ENCODE measurements around the gene NAGPA. TPM values are rescaled to one million over a fixed set of nuclear protein-coding genes. Genes with fewer than 3 reads are reported as not detected.

Gene NAGPA
- total and polyA plus RNA-seq, 7 donors, result 4.4 to 12.3 (median 6.9) TPM

DNA sequence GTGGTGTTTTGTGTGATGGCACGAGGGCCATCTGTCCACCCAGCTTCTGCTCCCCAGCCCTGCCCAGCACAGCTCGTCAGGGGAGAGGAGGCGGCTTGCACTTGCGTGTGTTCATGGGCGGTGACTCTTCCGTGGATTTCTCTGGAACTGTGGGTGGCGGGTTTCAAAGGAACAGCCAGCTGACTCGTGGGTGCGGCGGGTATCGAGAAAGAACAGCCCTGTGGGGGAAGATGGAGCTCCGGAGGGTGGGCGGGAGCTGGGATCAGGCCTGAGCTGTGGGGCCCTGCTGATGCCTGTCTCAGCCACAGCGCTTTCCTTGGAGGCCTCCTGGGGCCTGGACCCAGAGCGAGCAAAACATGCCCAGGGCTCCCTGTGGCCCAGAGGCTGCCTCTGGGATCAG is 13.2 kb downstream of the NAGPA start:
- 50 to 54% (median 54%) methylated on average over 14 to 15 of the region's 15 CpGs for WGBS, 3 donors
- intact Hi-C loops (cut with DNase I), result loop anchor here in 1 of 2 donors (10.0 kb wide), 1 partner anchor 256 kb away; the partner anchor contains the start of gene ZNF500

DNA sequence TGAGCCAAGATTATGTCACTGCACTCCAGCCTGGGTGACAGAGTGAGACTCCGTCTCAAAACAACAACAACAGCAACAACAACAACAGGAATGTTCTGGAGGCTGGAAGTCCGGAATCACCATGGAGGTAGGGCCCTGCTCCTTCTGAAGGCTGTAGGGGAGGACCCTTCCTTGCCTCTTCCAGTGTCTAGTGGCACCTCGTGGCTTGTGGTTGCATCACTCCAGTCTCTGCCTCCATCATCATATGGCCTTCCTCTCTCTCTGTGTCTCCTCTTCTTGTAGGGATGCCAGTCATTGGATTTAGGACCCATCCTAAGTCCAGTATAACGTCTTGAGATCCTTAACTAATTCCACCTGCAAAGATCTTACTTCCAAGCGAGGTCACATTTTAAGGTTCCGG is 14.0 kb downstream of the NAGPA start:
- ATAC-seq, result no peak
- peaks cover 0 to 3% (median 0%) of the 10 kb centered on the region in 3 donors for H3K27me3 ChIP-seq (ENCODE audit: insufficient read depth in 3 of 3, low read length in 2 of 3)
- H3K9me3 ChIP-seq, result no peaks in the 10 kb centered on the region
- no peaks in the 10 kb centered on the region for H3K36me3 ChIP-seq (ENCODE audit: insufficient read depth in 1 of 2, low read depth in 1 of 2)
- WGBS, 3 donors, result 72 to 85% (median 79%) methylated on average over 6 of the region's 6 CpGs
- peaks cover 5% of the 10 kb centered on the region for H3K4me1 ChIP-seq
- intact Hi-C loops (cut with DNase I), result loop anchor here in 1 of 2 donors (10.0 kb wide), 1 partner anchor 255 kb away; the partner anchor contains the start of gene ZNF500
- no peak overlapping the region for H3K4me3 ChIP-seq
- TF ChIP-seq, protein P1, sequence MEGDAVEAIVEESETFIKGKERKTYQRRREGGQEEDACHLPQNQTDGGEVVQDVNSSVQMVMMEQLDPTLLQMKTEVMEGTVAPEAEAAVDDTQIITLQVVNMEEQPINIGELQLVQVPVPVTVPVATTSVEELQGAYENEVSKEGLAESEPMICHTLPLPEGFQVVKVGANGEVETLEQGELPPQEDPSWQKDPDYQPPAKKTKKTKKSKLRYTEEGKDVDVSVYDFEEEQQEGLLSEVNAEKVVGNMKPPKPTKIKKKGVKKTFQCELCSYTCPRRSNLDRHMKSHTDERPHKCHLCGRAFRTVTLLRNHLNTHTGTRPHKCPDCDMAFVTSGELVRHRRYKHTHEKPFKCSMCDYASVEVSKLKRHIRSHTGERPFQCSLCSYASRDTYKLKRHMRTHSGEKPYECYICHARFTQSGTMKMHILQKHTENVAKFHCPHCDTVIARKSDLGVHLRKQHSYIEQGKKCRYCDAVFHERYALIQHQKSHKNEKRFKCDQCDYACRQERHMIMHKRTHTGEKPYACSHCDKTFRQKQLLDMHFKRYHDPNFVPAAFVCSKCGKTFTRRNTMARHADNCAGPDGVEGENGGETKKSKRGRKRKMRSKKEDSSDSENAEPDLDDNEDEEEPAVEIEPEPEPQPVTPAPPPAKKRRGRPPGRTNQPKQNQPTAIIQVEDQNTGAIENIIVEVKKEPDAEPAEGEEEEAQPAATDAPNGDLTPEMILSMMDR (IDR thresholded peaks at IDR 0.05), result no peak
- no peak overlapping the region for H3K27ac ChIP-seq
- DNase-seq, result no peak

More for the DNA sequence above, 13.2 kb downstream of the NAGPA start:
- peaks cover 10% of the 10 kb centered on the region for H3K4me1 ChIP-seq
- no peak for ATAC-seq
- no peak for DNase-seq
- no peak overlapping the region for H3K4me3 ChIP-seq
- TF ChIP-seq, protein P1 (IDR thresholded peaks at IDR 0.05), result no peak
- no peaks in the 10 kb centered on the region for H3K36me3 ChIP-seq (ENCODE audit: insufficient read depth in 1 of 2, low read depth in 1 of 2)
- H3K27me3 ChIP-seq (ENCODE audit: insufficient read depth in 3 of 3, low read length in 2 of 3), result peaks cover 0 to 3% (median 0%) of the 10 kb centered on the region in 3 donors
- no peak overlapping the region for H3K27ac ChIP-seq
- no peaks in the 10 kb centered on the region for H3K9me3 ChIP-seq

DNA sequence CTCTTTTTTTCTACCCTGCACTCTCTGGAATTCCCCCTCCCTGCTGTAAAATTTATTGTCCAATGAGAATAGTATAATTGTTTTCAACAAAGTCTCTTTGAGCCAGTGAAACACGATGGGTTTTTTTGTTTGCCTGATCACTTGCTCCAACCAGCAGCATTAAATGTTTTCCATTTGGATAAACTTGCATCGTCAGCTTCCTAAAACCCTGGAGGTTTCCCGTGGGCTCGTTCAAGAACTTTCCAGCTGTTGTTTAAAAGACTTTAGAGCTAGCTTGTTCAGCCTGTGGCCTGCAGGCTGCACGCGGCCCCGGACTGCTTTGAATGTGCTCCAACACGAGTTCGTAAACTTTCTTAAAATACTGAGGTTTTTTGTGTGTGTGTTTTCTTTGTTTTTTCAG is 14.9 kb downstream of the NAGPA start:
- Histone ChIP-seq H3K27me3 (ENCODE audit: insufficient read depth in 3 of 3, low read length in 2 of 3) (peaks cover 0 to 3% (median 0%) of the 10 kb centered on the region in 3 donors), H3K36me3 (ENCODE audit: insufficient read depth in 1 of 2, low read depth in 1 of 2) (no peaks in the 10 kb centered on the region), H3K9me3 (no peaks in the 10 kb centered on the region), H3K4me1 (no peaks in the 10 kb centered on the region), H3K4me3 (no peak overlapping the region), H3K27ac (no peak overlapping the region)
- DNase-seq (no peak), ATAC-seq (no peak)
- WGBS, 3 donors, result 27 to 39% (median 29%) methylated on average over 9 of the region's 9 CpGs
- intact Hi-C loops (cut with DNase I), result no loop called here
- TF ChIP-seq, protein P1 (IDR thresholded peaks at IDR 0.05), result no peak

DNA sequence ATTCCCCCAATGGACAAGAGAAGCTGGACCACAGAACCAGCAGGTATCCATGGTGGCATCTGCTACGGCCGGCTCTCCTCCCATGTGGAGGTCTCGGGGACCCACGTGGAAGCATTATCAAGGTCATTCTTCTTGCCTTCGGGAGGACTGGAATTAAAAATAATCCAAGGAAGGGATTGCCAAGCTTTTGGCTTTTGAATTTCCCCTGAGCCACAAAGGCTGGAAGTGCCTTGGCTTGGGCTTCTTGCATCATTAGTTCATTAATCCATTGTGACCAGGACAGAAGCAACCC is 16.1 kb downstream of the NAGPA start:
- WGBS, 3 donors, result 73 to 84% (median 75%) methylated on average over 5 of the region's 5 CpGs
- intact Hi-C loops (cut with DNase I), result no loop called here
- Histone ChIP-seq H3K9me3 (no peaks in the 10 kb centered on the region), H3K27me3 (ENCODE audit: insufficient read depth in 3 of 3, low read length in 2 of 3) (peaks cover 0 to 3% (median 0%) of the 10 kb centered on the region in 3 donors), H3K27ac (no peak overlapping the region), H3K4me1 (no peaks in the 10 kb centered on the region), H3K36me3 (ENCODE audit: insufficient read depth in 1 of 2, low read depth in 1 of 2) (no peaks in the 10 kb centered on the region), H3K4me3 (no peak overlapping the region)
- ATAC-seq (no peak), DNase-seq (no peak)
- TF ChIP-seq, protein P1 (IDR thresholded peaks at IDR 0.05), result no peak

Data from psoas muscle (tissue), 8 donors.